K562 (cell line): Measurements from ENCODE around the gene OPA3. TPM values are rescaled to one million over a fixed set of nuclear protein-coding genes. Genes with fewer than 3 reads are reported as not detected.
A peak's percentile ranks its signal among the peaks of the same experiment; 100 is the strongest.

Experiments used
- ATAC-seq: fragments of 200-7000 bp; cut with Tn5 transposase; 3 replicates; pipeline ENCODE4 v1.9.1; 2020; ENCODE audit warnings: moderate library complexity
- BruUV-seq: library from RNA; stranded (reverse); fragments of 400-500 nt; replicated peaks from 2 replicates; lab custom pipeline; 2021; lab: Mats Ljungman, UMichigan
- CTCF ChIA-PET: fragments of 300-600 bp; formaldehyde crosslinking; extraction: SDS; loops from one replicate; lab custom pipeline; 2021; ENCODE audit warnings: low intra/inter-chr PET ratio; lab: Yijun Ruan, JAX
- POLR2A ChIA-PET: fragments of 300-600, 350-650 bp; sonication (Branson Sonifier 250); formaldehyde crosslinking; extraction: SDS; loops from one replicate; lab custom pipeline; 2021; ENCODE audit warnings: antibody characterized with exemption, inconsistent platforms; lab: Yijun Ruan, JAX
- DNase-seq, 4 experiments: peaks; one replicate each; pipeline versions ENCODE4 v3.0.0 to v3.0.0-alpha.2; 2011 to 2018; ENCODE audit warnings: low spot score in 3 of 4, mixed read lengths in 3 of 4; ENCODE audit errors: extremely low read depth in 1 of 4
- FAIRE-seq: peaks from 2 replicates; lab custom pipeline; 2011; peaks lifted over from hg19 to GRCh38; lab: Jason Lieb, UNC
- H2AFZ ChIP-seq: 2 replicates; pipeline ENCODE4 v1.6.0; 2011; ENCODE audit warnings: low read depth, low read length, control low read depth, inconsistent platforms
- H3K27ac ChIP-seq: fragments of 200-600 bp; 3 replicates; pipeline ENCODE4 v1.8.0; 2011; ENCODE audit warnings: low read depth, mild to moderate bottlenecking, control low read depth, inconsistent platforms, low read length, moderate library complexity, mixed read lengths; ENCODE audit errors: extremely low read depth
- H3K27me3 ChIP-seq, 2 experiments: fragments of 300-600 bp in 1 of 2; 2 replicates in 1 of 2; 3 replicates in 1 of 2; pipeline versions ENCODE4 v1.6.0 to v1.8.0; 2011; ENCODE audit warnings: inconsistent platforms in 2 of 2, low read length in 2 of 2, mild to moderate bottlenecking in 1 of 2, mixed read lengths in 1 of 2, moderate library complexity in 1 of 2; ENCODE audit not compliant: control insufficient read depth in 2 of 2, insufficient read depth in 2 of 2
- H3K36me3 ChIP-seq: fragments of 300-600 bp; 3 replicates; pipeline ENCODE4 v1.8.0; 2011; ENCODE audit warnings: mild to moderate bottlenecking, low read length, inconsistent platforms; ENCODE audit not compliant: control insufficient read depth, insufficient read depth
- H3K4me1 ChIP-seq, 2 experiments: fragments of 200-600 bp in 1 of 2; replicated peaks in 1 of 2; 2 replicates in 1 of 2; 3 replicates in 1 of 2; pipeline versions ENCODE4 v1.5.1 to v1.8.0; 2011; ENCODE audit warnings: inconsistent platforms in 2 of 2, low read length in 2 of 2, mild to moderate bottlenecking in 1 of 2, mixed read lengths in 1 of 2, moderate library complexity in 1 of 2; ENCODE audit not compliant: control insufficient read depth in 2 of 2, insufficient read depth in 2 of 2
- H3K4me2 ChIP-seq: 2 replicates; pipeline ENCODE4 v1.6.1; 2011; ENCODE audit warnings: low read length, control low read depth, inconsistent platforms, mixed read lengths; ENCODE audit not compliant: insufficient read depth
- H3K4me3 ChIP-seq: fragments of 200-600 bp; sonication (generic), shearing (Covaris generic); 2 replicates; pipeline ENCODE4 v1.5.1; 2016; ENCODE audit warnings: control low read depth, inconsistent platforms
- H3K79me2 ChIP-seq: fragments of 200-600 bp; 3 replicates; pipeline ENCODE4 v1.8.0; 2011; ENCODE audit warnings: low read length, inconsistent platforms; ENCODE audit not compliant: control insufficient read depth, insufficient read depth
- H3K9ac ChIP-seq, 2 experiments: 2 replicates each; pipeline versions ENCODE4 v1.6.0 to v1.6.1; 2011; ENCODE audit warnings: low read depth in 2 of 2, low read length in 2 of 2, control low read depth in 1 of 2, inconsistent platforms in 1 of 2, mild to moderate bottlenecking in 1 of 2, mixed read lengths in 1 of 2; ENCODE audit not compliant: insufficient read depth in 1 of 2
- H3K9me1 ChIP-seq: one replicate; pipeline ENCODE4 v1.6.0; 2011; ENCODE audit warnings: inconsistent platforms, mild to moderate bottlenecking, low read length, moderate library complexity; ENCODE audit not compliant: control insufficient read depth, insufficient read depth
- H3K9me3 ChIP-seq: replicated peaks from 2 replicates; pipeline ENCODE4 v1.5.1; 2011; ENCODE audit warnings: low read depth, low read length, inconsistent platforms; ENCODE audit not compliant: control insufficient read depth, insufficient read depth
- H4K20me1 ChIP-seq: replicated peaks from 2 replicates; pipeline ENCODE4 v1.6.1; 2011; ENCODE audit warnings: low read length, inconsistent platforms, mixed read lengths; ENCODE audit not compliant: control insufficient read depth, insufficient read depth
- EGR1 ChIP-seq: fragments of 450-650 bp; conservative IDR thresholded peaks from 2 replicates; pipeline ENCODE4 v1.6.1; 2017; ENCODE audit warnings: mild to moderate bottlenecking
- MYC ChIP-seq, 2 experiments: fragments of 250-450 bp in 1 of 2; sonication (Bioruptor Pico) in 1 of 2; IDR thresholded peaks; 2 replicates each; pipeline versions ENCODE4 v1.5.1 to v1.6.1; 2012 to 2021; ENCODE audit warnings: low read depth in 2 of 2, borderline replicate concordance in 1 of 2, improper control_type of control experiment in 1 of 2, low read length in 1 of 2, mild to moderate bottlenecking in 1 of 2, moderate library complexity in 1 of 2
- PHB ChIP-seq: fragments of 250-450 bp; sonication (Bioruptor Pico); IDR thresholded peaks from 2 replicates; pipeline ENCODE4 v1.5.0; 2021
- ZBTB17 ChIP-seq: fragments of 450-650 bp; formaldehyde crosslinking; IDR thresholded peaks from 2 replicates; pipeline ENCODE4 v1.4.0; 2020; ENCODE audit warnings: mild to moderate bottlenecking
- ZKSCAN3 ChIP-seq: fragments of 250-450 bp; sonication (Bioruptor Pico); IDR thresholded peaks from 2 replicates; pipeline ENCODE4 v1.4.0; 2020
- ZKSCAN8 ChIP-seq: fragments of 200-800 bp; sonication (Bioruptor generic); IDR thresholded peaks from 2 replicates; pipeline ENCODE4 v1.6.1; 2016; ENCODE audit warnings: missing genetic modification characterization, missing compliant biosample characterization
- WGBS: fragments of 100-300 bp; shearing (Covaris generic); methylation state at CpG from one replicate; pipeline ENCODE4 v1.1.6; 2016; ENCODE audit warnings: low coverage, mixed read lengths; ENCODE audit not compliant: insufficient coverage; ENCODE audit errors: missing lambda C conversion rate; 5-methylcytosine and 5-hydroxymethylcytosine counted together
- in situ Hi-C: fragments of 300-500 bp; cut with MboI; formaldehyde crosslinking; loops from 4 replicates; pipeline ENCODE4 v1.15.0; 2018; ENCODE audit warnings: inconsistent platforms, mixed read lengths
- intact Hi-C: fragments of 100-400 bp; cut with micrococcal nuclease; formaldehyde crosslinking; loops from 2 replicates; pipeline ENCODE4 v1.14.2; 2022
- polyA plus RNA-seq, 8 experiments: library from polyadenylated mRNA; depleted of rRNA in 4 of 8; stranded (reverse) in 5 of 8; unstranded in 3 of 8; fragments of >200 nt; fragmentation: Nextera tagmentation in 2 of 8; fragmentation: Illumina TruSeq in 1 of 8; extraction: Ambion mirVana in 2 of 8; extraction: Trizol in 1 of 8; gene quantifications; 2 replicates each; pipeline versions ENCODE4 v1.2.1 to v1.2.3, GENCODE V29; 2011 to 2014; ENCODE audit warnings: inconsistent platforms in 1 of 8, missing spikeins in 1 of 8
- total RNA-seq, 7 experiments: library from RNA; depleted of rRNA in 6 of 7; stranded (reverse); fragments of >200 nt in 6 of 7; fragmentation: Illumina TruSeq in 2 of 7; extraction: Trizol in 2 of 7; gene quantifications; 2 replicates each; pipeline versions ENCODE4 v1.2.1 to v1.2.3, GENCODE V29; 2011 to 2021; ENCODE audit warnings: low replicate concordance in 1 of 7
- TF ChIP-seq, protein P1 (sequence below): fragments of 450-650 bp; IDR thresholded peaks from 2 replicates; pipeline ENCODE4 v1.6.1; 2016; ENCODE audit warnings: mild to moderate bottlenecking
- TF ChIP-seq, protein P2 (sequence below), 2 experiments: fragments of 450-650 bp; conservative IDR thresholded peaks; 2 replicates each; pipeline ENCODE4 v1.6.1; 2017; ENCODE audit warnings: mild to moderate bottlenecking in 2 of 2, moderate library complexity in 2 of 2
- TF ChIP-seq, protein P3 (sequence below), 2 experiments: fragments of 450-650 bp; IDR thresholded peaks; 2 replicates each; pipeline ENCODE4 v1.6.1; 2016

Gene OPA3
- total and polyA plus RNA-seq, 9 of the 15 experiments (the other 6 are each of a cell fraction or from before 2014, with no cell fraction given) = 1.4 to 18.8 (median 9.0) TPM

GRCh38 chr19:45485305-45486077, 99.1 kb downstream of the OPA3 start (continued):
- TF ChIP-seq, protein P1, sequence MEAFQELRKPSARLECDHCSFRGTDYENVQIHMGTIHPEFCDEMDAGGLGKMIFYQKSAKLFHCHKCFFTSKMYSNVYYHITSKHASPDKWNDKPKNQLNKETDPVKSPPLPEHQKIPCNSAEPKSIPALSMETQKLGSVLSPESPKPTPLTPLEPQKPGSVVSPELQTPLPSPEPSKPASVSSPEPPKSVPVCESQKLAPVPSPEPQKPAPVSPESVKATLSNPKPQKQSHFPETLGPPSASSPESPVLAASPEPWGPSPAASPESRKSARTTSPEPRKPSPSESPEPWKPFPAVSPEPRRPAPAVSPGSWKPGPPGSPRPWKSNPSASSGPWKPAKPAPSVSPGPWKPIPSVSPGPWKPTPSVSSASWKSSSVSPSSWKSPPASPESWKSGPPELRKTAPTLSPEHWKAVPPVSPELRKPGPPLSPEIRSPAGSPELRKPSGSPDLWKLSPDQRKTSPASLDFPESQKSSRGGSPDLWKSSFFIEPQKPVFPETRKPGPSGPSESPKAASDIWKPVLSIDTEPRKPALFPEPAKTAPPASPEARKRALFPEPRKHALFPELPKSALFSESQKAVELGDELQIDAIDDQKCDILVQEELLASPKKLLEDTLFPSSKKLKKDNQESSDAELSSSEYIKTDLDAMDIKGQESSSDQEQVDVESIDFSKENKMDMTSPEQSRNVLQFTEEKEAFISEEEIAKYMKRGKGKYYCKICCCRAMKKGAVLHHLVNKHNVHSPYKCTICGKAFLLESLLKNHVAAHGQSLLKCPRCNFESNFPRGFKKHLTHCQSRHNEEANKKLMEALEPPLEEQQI = no peak

DNA sequence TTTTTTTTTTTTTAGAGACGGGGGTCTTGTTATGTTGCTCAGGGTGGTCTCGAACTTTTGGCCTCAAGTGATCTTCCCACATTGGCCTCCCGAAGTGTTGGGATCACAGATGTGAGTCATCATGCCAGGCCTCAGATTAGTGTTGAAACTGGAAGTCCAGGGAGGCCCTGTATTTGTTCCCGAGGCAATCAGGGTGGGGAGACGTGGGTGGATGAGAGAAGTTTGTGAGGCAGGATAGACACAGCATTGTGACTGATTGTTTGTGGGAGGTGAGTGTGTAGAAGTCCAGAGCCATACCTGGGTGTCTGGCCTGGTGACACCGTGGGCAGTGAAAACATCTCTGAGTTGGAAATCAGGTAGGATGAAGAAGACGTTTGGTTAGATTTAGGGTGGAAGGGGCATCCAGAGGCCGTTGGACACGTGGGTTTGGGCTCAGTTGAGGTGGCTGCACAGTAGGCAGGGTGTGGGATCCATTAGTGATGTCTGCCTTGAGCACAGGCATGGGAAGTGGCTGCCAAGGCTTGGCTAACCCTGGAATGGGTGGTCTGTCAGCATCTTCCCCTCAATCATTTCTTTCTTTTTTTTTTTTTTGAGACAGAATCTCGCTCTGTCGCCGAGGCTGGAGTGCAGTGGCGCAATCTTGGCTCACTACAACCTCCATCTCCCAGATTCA, 100.2 kb downstream of the OPA3 start:
- no peak overlapping the region for H3K4me2 ChIP-seq
- CTCF ChIA-PET = interaction anchor here (0.6 to 3.0 kb wide), 4 partner anchors 44 to 533 kb away, joined by 3 to 17 read pairs (median 4); no protein-coding TSS in a partner anchor
- intact Hi-C loops = no loop called here
- H3K9ac ChIP-seq = no peak overlapping the region
- peaks cover 3 to 10% of the 10 kb centered on the region in 2 experiments; a peak in 3 of 5 replicates for H3K4me1 ChIP-seq
- in situ Hi-C loops = no loop called here
- POLR2A ChIA-PET = interaction anchor here (0.8 to 1.9 kb wide), 8 partner anchors 10 to 62 kb away, joined by 3 to 12 read pairs (median 6); no protein-coding TSS in a partner anchor
- H3K4me3 ChIP-seq = no peak overlapping the region
- no peak overlapping the region for H2AFZ ChIP-seq
- no peak for ATAC-seq
- no TSS peak for BruUV-seq
- no peaks in the 10 kb centered on the region for H3K79me2 ChIP-seq
- no peak overlapping the region for H3K27ac ChIP-seq
- no peaks in the 10 kb centered on the region for H3K9me1 ChIP-seq
- no peaks in the 10 kb centered on the region for H4K20me1 ChIP-seq
- no peak for TF ChIP-seq PHB (CRISPR knock-in tag)
- TF ChIP-seq, protein P2, sequence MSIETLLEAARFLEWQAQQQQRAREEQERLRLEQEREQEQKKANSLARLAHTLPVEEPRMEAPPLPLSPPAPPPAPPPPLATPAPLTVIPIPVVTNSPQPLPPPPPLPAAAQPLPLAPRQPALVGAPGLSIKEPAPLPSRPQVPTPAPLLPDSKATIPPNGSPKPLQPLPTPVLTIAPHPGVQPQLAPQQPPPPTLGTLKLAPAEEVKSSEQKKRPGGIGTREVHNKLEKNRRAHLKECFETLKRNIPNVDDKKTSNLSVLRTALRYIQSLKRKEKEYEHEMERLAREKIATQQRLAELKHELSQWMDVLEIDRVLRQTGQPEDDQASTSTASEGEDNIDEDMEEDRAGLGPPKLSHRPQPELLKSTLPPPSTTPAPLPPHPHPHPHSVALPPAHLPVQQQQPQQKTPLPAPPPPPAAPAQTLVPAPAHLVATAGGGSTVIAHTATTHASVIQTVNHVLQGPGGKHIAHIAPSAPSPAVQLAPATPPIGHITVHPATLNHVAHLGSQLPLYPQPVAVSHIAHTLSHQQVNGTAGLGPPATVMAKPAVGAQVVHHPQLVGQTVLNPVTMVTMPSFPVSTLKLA (conservative IDR thresholded peaks at IDR 0.05) = no peak
- TF ChIP-seq, protein P3, sequence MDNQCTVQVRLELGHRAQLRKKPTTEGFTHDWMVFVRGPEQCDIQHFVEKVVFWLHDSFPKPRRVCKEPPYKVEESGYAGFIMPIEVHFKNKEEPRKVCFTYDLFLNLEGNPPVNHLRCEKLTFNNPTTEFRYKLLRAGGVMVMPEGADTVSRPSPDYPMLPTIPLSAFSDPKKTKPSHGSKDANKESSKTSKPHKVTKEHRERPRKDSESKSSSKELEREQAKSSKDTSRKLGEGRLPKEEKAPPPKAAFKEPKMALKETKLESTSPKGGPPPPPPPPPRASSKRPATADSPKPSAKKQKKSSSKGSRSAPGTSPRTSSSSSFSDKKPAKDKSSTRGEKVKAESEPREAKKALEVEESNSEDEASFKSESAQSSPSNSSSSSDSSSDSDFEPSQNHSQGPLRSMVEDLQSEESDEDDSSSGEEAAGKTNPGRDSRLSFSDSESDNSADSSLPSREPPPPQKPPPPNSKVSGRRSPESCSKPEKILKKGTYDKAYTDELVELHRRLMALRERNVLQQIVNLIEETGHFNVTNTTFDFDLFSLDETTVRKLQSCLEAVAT (IDR thresholded peaks at IDR 0.05) = peak in 1 of 2 experiments; percentile 85; a peak in 2 of 4 replicates
- no peak for TF ChIP-seq ZKSCAN3 (CRISPR knock-in tag)
- no peak for TF ChIP-seq MYC (IDR thresholded peaks at IDR 0.05; ENCODE audit: low read depth, low read length)
- TF ChIP-seq MYC (CRISPR knock-in tag; IDR thresholded peaks at IDR 0.05; ENCODE audit: borderline replicate concordance, low read depth) = no peak
- TF ChIP-seq ZBTB17 (CRISPR knock-in tag) = peak; percentile 81
- TF ChIP-seq EGR1 = peak; percentile 46; the same call in 1 of the 2 replicates
- TF ChIP-seq ZKSCAN8 (CRISPR knock-in tag) = no peak
- no peaks in the 10 kb centered on the region for H3K27me3 ChIP-seq
- H3K36me3 ChIP-seq = no peaks in the 10 kb centered on the region
- FAIRE-seq = peak; percentile 48
- no peak for DNase-seq
- H3K9me3 ChIP-seq = no peaks in the 10 kb centered on the region
- WGBS = 52% methylated on average over 9 of the region's 13 CpGs
